AG20443 (cell line): Measurements from ENCODE around the gene PGF.
"Not testable (repeated sequence)": the region's sequence is repeated elsewhere in the genome, so short reads cannot be mapped to it uniquely, and the experiment has no call there.

Source experiments
- DNase-seq: peaks from one replicate; pipeline ENCODE4 v3.0.0; 2012; ENCODE audit warnings: low spot score, mixed read lengths

Gene PGF

DNA sequence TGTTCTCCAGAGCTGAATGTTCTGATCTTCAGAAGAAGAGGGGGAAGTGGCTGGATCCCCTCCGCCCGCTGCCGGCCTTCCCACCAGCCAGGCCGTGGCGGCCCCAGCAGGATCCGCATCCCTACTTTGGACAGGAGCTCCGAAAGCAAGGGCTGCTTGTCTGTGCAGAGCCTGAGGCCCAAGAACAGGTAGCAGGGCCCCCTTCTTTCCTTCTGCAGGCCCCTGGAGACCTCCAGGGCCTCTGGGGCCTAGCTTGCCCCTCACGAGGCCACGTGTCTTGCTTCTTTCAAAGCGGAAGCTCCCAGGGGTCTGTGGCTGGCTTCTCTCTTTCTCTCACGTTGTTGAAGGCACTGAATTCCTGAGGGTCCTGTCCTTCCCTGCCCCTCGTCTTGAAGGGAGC is 13.2 kb downstream of the PGF start:
- no peak for DNase-seq

DNA sequence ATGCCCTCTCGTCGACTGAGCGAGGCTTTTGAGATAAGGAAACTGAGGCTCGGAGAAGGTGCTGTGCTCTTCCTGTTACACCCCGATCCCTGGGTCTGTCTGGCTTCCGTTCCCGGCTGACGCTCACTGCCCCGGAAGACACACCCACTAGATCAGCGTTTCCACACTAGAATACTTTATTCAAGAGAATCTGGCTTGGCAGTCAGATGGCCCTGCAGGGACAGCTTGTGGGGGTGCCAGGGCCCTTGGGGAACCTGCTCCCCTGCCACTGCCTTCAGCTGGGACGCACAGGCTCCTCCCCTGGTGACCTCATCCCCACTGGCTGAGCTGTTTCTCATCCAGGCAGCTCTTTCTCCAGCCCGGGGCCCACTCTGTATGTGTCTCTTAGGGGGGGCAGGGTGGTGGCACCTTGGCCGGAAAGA is 13.7 kb downstream of the PGF start:
- peak; percentile 74 for DNase-seq

DNA sequence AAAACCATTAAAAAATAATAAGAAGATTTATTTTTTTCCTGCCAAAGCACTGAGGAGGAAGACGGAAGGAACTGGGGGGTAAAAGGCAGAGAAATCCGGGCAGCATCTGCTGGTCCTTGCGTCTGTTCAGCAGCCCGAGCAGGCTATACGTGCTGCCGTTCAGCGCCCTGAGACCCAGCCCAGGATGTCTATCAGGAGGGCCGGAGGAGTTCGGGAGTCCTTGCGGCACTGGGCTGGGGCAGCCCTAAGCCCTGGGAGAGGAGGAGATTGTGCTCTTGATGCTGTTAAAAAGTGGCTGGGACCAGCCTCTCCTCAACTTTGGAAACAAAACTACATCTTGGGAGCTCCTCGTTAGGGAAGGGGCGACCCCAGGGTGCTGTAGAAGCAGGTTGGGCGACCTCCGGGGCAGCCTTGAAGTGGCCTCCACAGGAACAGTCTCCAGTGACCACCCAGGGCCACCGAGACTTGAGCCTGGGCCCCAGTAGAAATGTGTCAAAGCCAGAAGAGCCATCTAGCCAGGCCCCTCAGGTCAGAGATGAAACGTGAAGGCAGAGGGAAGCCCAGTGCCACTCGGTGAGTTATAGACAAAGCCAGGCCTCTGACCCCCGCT is 14.3 kb downstream of the PGF start:
- no peak for DNase-seq

DNA sequence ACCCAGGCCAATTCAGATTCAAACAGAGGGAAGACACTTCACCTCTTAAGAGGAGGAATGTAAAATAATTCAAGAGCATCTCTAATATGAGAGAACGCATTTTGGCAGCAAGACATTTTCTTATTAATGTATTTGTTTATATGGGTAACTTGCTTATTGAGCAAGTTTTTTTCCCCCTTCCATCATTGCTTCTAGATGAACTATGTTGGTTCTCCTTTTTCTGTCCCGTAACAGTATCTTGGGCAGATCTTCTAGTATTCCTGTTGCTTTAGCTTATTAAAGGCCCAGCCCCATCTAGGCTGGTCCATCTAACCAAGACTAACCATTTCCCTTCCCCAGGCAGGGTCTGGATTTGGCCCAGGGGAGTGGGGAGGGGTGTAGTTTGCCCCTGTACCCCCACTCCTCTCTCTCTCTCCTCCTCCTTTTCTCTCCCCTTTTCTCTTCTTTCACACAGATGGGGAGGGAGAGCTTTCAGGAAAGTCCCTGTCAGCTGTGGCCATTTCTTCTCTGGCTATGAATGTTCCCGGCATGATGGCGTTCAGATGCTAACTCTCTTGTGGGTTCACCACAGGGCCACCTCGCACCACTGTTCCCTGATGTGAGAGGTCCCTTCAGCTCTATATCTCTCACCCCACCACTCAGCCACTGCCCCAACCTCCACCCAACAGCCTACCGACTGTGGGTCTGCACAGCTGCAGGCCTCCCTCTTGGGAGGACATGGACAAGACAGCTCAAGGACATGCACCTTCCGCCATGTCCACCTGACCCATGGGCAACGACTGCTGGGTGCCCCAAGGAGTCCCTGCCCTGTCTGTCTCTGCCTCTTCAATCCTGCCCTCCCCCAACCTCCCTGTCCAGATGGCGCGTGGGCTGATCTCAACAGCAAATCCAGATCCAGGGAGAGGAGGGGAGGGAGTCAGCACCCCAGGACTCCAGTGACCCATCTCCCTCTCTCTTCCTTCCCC is 16.6 kb downstream of the PGF start:
- no peak for DNase-seq

DNA sequence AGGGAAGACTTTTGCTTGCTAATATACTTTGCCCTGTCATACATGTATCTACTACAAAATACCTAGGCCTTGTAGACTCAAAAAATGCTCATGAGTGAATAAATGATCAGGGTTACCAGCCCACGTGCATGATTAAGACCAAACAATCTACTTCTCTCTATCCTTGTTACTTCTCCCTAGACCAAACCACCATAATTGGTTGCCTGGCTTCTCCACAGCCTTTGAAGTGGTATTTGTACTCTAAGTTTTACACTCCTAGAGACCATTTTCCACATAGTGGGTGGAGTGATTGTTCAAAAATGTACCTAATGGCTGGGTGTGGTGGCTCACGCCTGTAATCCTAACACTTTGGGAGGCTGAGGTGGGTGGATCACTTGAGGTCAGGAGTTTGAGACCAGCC is 18.2 kb downstream of the PGF start:
- DNase-seq, result no peak

DNA sequence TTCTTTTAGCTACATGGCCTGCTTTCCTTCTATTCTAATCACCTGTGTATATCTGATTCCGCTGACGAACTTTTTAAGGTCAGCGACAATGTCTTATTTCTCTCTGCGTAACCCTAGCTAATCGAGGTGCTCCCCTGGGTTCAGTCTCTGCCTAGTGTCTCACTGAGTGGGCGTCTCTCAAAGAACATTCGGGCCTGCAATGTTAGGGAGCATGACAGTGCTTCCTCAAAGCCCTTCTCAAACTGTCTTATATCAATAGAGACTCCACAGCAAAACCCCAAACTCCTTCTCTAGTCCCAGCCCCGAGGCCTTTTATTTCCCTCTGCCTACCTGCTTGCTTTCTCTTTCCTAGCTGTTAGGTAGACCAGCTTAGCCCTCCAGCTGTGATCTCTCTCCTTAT is 18.7 kb downstream of the PGF start:
- DNase-seq, result no peak

DNA sequence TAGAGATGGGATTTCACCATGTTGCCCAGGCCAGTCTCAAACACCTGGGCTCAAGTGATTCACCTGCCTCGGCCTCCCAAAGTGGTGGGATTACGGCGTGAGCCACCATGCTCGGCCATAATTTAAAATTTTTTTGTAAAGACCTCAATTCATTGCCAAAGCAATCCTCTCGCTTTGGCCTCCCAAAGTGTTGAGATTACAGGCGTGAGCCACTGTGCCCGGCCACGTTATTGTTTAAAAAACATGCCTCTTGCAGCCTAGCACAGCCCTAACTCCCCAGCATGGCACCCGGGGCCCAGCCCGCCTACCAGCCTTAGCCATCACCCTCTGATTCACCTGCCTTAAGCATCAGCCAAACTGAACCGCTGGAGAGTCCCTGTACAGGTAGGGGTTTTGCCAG is 19.2 kb downstream of the PGF start:
- no peak for DNase-seq

DNA sequence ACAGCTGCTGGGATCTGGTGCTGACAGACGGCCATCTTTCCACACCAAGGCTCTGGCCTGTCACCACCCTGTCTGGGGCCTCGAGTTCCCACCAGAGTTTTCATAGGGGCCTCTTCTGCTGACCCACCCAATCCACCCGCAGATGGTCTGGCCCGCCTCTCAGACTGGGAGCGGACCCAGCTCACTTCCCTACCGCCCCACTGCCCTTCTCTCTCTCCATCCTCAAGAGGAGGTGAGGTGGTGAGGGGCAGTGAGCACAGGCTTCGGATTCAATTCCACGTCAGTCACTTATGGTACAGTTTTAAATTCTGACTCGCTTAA is 20.1 kb downstream of the PGF start:
- no peak for DNase-seq

DNA sequence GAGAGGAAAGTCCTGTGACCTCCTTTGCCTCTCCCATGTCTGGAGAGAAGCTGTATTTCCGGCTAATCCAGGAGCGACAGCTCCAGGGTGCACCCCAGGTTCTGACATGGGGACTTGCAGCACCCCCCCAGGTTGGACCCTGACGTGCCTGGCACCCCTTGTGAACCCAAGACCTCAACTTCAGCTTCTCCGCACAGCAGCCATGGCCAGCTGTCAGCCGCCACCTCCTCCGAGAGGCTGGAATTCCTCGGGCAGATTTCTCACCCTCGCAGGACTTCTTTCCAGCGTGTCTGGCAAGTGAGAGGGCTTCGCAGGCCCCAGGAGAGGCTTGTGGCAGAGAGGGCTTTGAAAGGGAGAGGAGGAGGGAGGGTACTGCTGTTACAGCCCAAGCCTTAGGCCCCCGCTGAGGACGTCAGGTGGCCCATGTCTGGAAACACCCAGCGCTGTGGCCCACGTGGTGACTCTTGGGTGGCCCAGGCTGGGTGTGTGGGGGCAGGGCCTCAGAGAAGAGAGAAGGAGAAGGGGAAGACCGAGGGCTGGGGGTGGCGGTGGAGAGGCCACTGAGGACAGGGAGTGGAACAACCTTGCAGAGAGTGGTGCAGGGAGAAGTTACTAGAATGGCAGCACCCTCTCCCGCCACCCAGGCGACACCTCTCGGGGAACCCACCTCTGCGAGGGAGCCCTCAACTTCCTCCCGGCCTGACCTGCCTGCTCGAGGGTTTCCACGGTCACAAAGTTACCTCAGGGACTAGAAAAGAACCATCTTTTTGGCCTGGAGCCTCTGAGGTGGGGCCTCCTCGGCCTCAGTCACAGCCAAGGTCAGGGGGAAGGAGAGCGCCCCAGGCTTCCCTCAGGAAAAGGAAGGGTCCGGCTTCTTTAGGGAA is 20.7 kb downstream of the PGF start:
- DNase-seq, result no peak

DNA sequence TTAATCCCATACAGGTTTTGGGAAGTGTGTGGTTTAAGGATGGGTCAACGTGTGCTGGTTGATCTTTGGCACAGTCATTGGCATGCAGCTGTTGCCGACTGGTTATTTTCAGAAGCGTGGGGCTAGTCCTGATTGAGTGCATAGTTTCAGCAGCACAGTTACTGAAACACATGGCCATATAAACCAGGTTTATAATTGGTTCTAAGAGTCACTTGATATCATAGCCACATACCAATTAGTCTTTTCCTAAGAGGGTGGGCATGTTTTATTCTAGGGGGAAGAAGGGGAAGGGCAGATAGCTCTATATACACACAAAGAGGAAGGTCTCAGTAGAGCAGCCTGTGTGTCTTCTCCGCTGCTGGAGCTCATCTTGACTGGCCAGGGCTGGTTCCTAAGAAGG is 21.4 kb downstream of the PGF start:
- DNase-seq, result no peak

DNA sequence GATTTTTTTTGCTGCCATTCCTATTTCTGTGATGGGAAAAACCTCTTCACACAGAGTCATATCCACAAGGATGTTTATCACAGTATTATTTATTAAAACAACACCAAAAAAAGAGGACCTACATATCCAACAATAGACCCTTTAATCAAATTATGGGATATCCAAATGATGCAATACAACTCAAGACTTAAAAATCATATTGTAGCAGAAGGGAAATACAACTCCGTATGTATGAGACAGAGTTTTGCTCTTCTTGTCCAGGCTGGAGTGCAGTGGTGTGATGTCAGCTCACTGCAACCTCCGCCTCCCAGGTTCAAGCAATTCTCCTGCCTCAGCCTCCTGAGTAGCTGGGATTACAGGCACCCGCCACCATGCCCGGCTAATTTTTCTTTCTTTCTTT is 22.5 kb downstream of the PGF start:
- not testable (repeated sequence) for DNase-seq

DNA sequence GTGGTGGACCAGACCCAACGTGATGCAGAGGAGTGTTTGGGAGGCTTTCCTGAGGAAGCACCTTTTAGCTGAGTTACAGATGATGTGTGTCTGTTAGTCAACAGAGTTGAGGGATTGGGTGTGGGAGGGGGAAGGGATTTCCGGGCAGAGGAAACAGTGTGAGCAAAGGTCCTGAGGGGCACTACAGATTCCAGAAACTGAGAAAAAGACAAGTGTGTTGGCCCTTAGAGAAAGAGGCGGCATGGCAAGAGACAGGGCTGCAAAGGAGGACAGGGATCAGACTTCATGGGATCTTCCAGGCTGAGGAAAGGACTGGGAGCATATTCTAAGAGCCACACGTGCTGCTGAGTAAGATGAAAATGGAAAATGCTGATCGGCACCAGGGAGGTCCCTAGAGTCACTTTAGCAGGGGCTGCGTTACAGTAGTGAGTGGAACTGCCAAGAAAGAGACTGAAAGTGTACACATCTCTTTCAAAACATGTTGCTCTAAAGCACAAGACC is 22.9 kb downstream of the PGF start:
- DNase-seq, result no peak

DNA sequence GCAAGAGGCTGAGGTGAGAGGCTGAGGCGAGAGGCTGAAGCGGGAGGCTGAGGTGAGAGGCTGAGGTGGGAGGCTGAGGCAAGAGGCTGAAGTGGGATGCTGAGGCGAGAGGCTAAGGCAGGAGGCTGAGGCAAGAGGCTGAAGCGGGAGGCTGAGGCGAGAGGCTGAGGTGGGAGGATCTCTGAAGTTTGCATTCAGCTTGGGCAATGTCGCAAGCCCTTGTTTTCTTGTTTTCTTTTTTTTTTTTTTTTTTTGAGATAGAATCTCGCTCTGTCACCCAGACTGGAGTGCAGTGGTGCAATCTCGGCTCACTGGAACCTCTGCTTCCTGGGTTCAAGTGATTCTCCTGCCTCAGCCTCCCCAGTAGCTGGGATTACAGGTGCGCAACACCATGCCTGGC is 23.7 kb downstream of the PGF start:
- DNase-seq, result not testable (repeated sequence)

DNA sequence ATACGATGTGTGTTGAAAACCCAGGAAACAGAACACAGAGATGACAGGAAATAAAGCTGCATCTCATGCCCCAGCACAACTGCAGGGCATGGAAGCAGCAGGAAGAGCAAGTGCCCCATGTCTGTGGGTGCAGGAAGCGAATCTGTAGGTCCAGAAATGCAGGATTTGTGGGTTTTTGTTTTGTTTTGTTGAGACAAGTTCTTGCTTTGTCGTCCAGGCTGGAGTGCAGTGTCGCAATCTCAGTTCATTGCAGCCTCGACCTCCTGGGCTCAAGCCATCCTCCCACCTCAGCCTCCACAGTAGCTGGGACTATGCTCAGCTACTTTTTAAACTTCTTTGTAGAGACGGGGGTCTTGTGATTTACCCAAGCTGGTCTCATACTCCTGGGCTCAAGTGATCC is 26.2 kb downstream of the PGF start:
- DNase-seq, result no peak

DNA sequence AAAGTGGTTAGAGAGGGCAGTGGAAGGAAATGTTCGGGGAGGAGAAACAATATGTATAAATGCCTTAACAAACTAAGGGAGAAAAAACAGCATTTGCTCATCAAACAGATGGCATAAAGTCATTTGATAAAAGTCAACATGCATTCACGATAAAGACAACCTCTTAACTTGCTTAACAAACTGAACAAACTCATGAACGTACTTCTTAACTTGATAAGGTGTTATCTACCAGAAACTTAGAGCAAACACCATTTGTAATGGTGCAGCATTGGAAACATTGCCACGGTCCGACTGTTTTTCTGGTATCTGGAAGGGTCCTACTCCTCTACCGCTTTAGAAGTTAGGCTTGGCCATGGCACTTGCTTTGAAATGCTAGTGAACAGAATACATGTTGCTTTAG is 28.2 kb downstream of the PGF start:
- DNase-seq, result no peak

DNA sequence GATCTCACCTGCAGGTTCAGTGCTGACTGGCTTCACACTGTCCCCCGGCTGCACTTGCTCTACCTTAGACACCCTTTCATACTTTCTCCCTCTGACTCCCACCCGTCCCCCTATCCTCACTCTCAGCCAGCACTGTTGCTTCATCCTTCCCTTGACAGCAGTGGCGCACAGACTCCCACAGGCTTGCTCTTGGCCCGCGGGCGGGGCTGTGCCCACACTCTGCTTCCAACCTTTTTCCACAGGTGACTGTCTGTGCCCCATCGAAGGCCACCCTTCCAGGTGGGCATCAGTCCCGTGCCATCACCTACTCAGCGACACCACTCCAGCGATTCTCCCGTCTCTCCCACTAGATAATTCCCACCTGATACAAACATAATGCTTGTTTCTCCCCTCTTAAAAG is 31.3 kb downstream of the PGF start:
- DNase-seq, result no peak

DNA sequence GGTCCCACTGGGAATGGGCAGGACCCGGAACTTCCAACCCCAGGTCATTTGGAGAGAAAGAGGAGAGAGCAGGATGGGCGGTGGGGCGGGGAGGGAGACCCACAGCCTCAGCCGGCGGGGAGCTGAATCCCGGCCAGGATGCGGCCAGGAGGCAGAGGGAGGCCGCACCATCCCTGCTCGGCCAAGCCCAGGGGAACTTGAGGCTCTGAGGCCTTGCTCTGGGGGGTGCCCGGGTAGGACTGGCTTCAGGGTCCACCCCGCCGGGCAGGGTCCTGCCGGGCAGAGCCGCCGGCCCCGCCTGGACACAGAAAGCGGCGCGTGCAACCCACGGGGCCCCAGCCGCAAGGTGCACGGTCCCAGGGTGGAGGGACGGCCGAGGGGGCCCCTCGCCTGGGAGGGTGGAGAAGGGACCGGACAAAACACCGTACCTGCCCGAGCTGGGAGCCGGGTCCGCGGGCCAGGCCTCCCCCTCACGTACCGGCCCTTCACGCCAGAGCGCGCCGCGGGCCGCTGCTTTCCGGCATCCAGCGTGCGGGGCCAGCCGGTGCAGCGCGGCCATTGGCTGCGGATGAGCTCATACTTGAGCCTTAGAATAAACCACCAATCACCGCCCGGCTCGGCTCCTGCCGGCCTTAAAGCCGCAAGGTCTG is 32.5 kb downstream of the PGF start, which contains the start of gene RPS6KL1:
TSS of gene RPS6KL1 (minus strand) at position 509 of the 650 bp plus-strand sequence. CDS start 1,719 bp downstream, outside the sequence.
- DNase-seq, result peak; percentile 96

DNA sequence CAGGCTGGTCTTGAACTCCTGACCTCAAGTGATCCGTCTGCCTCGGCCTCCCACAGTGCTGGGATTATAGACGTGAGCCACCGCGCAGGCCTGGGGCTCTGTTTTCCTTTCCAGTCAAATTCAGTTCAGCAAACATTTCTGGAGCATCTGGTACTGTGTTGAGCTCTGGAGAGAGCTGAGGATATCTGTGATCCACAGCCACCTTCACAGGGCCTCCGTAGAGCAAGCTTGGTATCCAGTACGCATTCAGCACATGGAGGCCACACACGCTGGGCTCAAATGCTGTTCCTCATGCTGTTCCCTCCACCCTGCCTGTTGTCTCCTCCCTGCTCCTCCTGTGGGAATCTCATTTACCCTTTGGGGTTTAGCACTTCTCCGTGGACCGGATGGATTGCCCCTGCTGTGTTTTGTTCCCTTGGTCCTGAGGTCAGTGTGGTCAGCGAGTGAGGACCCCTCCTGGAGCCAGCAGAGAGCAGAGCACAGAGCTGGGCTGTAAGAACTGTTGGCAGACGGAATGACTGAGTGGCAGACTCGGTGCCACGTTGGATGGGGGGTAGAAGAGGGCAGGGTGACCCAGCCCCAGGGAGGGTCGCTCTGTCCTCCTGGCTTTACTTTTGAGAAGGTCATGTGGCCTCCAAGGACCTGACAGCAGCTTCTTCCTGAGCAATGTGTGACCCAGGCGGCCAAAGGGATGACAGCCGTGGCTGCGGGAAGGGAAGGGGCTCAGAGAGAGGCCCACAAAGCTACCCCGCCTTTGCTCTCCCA is 33.2 kb downstream of the PGF start:
- no peak for DNase-seq

DNA sequence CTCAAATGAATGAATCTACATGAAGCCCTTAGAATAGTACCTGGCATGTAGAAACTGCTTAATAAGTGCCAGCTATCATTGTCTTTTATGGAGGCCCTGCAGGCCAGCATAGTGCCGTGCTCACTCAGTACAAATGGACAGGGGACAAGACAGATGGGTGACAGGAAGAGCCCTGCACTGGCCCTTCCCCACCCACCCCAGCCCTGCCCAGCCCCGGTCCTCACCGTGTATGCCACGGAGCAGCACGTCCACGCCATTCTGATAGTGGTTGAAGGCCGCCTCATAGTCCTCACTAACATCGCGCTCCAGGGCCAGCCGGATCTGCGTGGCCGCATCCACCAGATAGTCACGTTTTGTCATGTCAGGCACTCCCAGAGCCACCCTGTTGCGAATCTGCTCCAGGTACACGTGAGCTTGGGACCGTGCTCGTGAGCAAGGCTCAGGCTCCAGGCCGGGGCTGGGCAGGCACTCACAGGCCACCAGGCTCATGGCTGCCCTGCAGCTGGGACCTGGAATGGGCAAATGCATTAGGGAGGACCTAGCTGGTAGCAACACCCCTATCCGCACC is 34.3 kb downstream of the PGF start:
- no peak for DNase-seq

DNA sequence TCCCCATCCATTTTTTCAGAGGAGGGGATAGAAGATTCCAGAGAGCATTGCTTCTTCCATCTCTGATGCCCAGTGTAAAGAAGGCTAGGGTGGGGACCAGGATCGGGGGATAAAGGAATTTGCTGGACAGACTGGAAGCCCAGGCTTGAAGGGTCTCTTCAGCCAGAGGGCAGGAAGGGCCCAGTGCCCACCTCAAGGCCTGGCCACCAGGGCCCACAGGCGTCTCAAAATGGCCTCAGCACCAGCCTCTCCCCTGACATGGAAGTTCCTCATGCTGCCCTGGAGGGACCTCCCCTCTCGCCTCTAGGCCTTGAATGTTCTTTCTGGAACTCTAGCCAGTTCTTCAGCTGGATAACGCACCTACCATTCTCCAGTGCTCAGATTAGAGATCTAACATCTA is 35.1 kb downstream of the PGF start:
- DNase-seq, result no peak
